ENCODE measurements around the gene ESR1.

The ESR1 gene

GRCh38 chr6:152147269-152147668 is 339.8 kb downstream of the ESR1 start:
- DNase-seq: no peak

GRCh38 chr6:152148412-152148811 is 340.9 kb downstream of the ESR1 start:
- no peak for DNase-seq

GRCh38 chr6:152150196-152150595 is 342.7 kb downstream of the ESR1 start:
- no peak for DNase-seq

- DNase-seq: no peak
Observed at GRCh38 chr6:152151920-152152319, 344.4 kb downstream of the ESR1 start.

- no peak for DNase-seq
Observed at GRCh38 chr6:152154559-152155356, 347.3 kb downstream of the ESR1 start.

- no peak for DNase-seq
Observed at GRCh38 chr6:152155792-152156191, 348.3 kb downstream of the ESR1 start.

- no peak for DNase-seq
Observed at GRCh38 chr6:152160346-152160745, 352.9 kb downstream of the ESR1 start.

- DNase-seq: no peak
Observed at GRCh38 chr6:152161501-152161900, 354.0 kb downstream of the ESR1 start.

GRCh38 chr6:152164957-152165356 is 357.5 kb downstream of the ESR1 start:
- DNase-seq: no peak

GRCh38 chr6:152166497-152166896 is 359.0 kb downstream of the ESR1 start:
- peak; percentile 1 for DNase-seq

GRCh38 chr6:152166897-152167296 is 359.4 kb downstream of the ESR1 start:
- no peak for DNase-seq

GRCh38 chr6:152167641-152168603 is 360.4 kb downstream of the ESR1 start:
- DNase-seq: no peak

GRCh38 chr6:152170313-152170701 is 362.8 kb downstream of the ESR1 start:
- no peak for DNase-seq

GRCh38 chr6:152170702-152171667 is 363.5 kb downstream of the ESR1 start:
- DNase-seq: no peak

- DNase-seq: no peak
Observed at GRCh38 chr6:152173321-152173720, 365.8 kb downstream of the ESR1 start.

GRCh38 chr6:152173957-152174356 is 366.5 kb downstream of the ESR1 start:
- DNase-seq: no peak

- DNase-seq: no peak
Observed at GRCh38 chr6:152176268-152176667, 368.8 kb downstream of the ESR1 start.

Measured in MV-4-11 (cell line).